Parathyroid adenoma (tissue), 2 donors: ENCODE data around the gene KLF13.

Source experiments
- H2AFZ ChIP-seq: fragments of 300-600 bp; sonication (generic); one replicate; pipeline ENCODE4 v1.7.0; 2017; ENCODE audit warnings: antibody characterized with exemption, mild to moderate bottlenecking
- H3K27ac ChIP-seq: fragments of 300-600 bp; sonication (generic); one replicate; pipeline ENCODE4 v1.7.0; 2017
- H3K27me3 ChIP-seq: fragments of 300-600 bp; sonication (generic); one replicate; pipeline ENCODE4 v1.7.0; 2017; ENCODE audit warnings: low read length; ENCODE audit not compliant: control insufficient read depth, insufficient read depth
- H3K36me3 ChIP-seq: fragments of 300-600 bp; sonication (generic); one replicate; pipeline ENCODE4 v1.7.0; 2017; ENCODE audit warnings: low read length; ENCODE audit not compliant: control insufficient read depth, insufficient read depth
- H3K4me1 ChIP-seq: fragments of 300-600 bp; sonication (generic); one replicate; pipeline ENCODE4 v1.7.0; 2017; ENCODE audit warnings: control low read depth
- H3K4me2 ChIP-seq: fragments of 300-600 bp; sonication (generic); one replicate; pipeline ENCODE4 v1.7.0; 2017; ENCODE audit warnings: low read length
- H3K4me3 ChIP-seq: fragments of 300-600 bp; sonication (generic); one replicate; pipeline ENCODE4 v1.7.0; 2017; ENCODE audit warnings: low read depth, low read length
- H3K79me2 ChIP-seq: fragments of 300-600 bp; sonication (generic); one replicate; pipeline ENCODE4 v1.7.0; 2017; ENCODE audit warnings: control low read depth
- H3K9ac ChIP-seq: fragments of 300-600 bp; sonication (generic); one replicate; pipeline ENCODE4 v1.7.0; 2017; ENCODE audit warnings: mild to moderate bottlenecking
- H3K9me3 ChIP-seq: fragments of 300-600 bp; sonication (generic); one replicate; pipeline ENCODE4 v1.7.0; 2017; ENCODE audit warnings: low read length; ENCODE audit not compliant: control insufficient read depth
- TF ChIP-seq, protein P1 (sequence below): fragments of 300-600 bp; sonication (generic); IDR thresholded peaks from one replicate; pipeline ENCODE4 v1.7.0; 2017; ENCODE audit warnings: antibody characterized with exemption, mild to moderate bottlenecking
- donor health status: primary hyperparathyroidism.

KLF13 gene

DNA sequence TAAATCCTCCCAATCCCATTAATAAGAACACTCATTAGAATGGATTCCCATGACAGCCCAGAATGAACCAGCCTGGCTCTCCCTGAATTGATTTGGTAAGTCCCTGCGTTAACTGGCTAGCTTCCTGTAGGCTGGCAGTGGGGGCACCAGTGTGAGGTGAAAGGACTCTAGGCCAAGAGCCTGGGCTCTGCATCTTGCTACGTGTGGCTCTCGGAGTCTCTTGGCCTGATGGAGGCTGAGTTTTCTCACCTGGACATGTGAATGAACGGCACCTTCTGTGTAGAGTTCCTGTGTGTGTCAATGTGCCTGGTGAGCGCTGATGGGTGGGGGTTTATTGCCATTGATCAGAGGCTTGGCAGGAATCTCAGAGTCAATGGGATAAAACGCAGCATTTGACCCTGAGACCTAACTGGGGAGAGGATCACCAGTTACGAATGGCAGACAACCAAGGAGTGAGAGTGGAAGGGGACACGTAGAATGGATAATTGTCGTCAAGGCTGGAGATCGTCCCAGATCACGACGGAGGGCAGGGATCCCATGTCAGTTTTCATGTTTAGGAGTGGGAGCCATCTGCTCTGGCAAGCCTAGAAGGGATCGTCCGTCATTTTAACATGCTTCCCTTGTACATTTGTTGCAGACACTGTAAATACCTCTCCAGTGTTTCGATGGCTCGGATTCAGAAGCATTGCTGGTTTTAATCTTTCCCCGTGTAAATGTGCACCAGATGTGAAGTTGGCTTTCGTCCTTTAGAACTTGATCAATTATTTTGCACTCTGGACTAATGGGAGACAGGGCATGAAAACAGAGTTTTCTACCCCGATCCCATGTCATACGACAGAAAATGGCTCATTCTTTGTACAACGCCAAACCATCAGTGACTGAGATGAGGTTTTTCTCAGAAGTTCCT, 9.0 kb upstream of the KLF13 start:
- H3K9ac ChIP-seq, result no peak overlapping the region

DNA sequence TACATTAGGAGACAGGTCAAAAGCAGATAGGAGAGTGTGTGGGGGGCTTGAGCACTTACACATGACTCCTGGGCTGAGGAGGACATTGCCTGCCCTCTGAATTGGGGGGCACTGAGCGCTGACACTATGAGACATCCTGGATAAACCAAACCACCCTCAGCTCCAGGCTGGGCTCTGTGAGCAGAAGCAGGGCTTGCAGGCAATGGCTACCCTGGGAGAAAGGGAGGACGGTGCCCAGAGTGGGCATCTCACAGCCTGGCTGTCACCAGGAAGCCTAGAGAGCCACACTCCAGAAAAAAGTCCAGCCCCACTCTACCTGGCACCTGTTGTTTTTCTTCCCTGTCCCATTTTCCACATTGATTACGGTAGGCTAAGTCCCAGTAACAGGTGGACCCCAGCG, 8.2 kb upstream of the KLF13 start:
- Histone ChIP-seq H3K4me2 (no peak overlapping the region), H3K27ac (no peak overlapping the region), H3K9me3 (no peaks in the 10 kb centered on the region), H3K9ac (no peak overlapping the region), H3K4me3 (no peak overlapping the region), H3K79me2 (no peaks in the 10 kb centered on the region), H3K4me1 (no peaks in the 10 kb centered on the region), H3K27me3 (no peaks in the 10 kb centered on the region), H2AFZ (no peak overlapping the region), H3K36me3 (no peaks in the 10 kb centered on the region)
- TF ChIP-seq, protein P1, sequence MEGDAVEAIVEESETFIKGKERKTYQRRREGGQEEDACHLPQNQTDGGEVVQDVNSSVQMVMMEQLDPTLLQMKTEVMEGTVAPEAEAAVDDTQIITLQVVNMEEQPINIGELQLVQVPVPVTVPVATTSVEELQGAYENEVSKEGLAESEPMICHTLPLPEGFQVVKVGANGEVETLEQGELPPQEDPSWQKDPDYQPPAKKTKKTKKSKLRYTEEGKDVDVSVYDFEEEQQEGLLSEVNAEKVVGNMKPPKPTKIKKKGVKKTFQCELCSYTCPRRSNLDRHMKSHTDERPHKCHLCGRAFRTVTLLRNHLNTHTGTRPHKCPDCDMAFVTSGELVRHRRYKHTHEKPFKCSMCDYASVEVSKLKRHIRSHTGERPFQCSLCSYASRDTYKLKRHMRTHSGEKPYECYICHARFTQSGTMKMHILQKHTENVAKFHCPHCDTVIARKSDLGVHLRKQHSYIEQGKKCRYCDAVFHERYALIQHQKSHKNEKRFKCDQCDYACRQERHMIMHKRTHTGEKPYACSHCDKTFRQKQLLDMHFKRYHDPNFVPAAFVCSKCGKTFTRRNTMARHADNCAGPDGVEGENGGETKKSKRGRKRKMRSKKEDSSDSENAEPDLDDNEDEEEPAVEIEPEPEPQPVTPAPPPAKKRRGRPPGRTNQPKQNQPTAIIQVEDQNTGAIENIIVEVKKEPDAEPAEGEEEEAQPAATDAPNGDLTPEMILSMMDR, result no peak

More for the DNA sequence above, 9.0 kb upstream of the KLF13 start:
- TF ChIP-seq, protein P1, result no peak
- no peaks in the 10 kb centered on the region for H3K79me2 ChIP-seq
- no peak overlapping the region for H2AFZ ChIP-seq
- H3K4me2 ChIP-seq, result no peak overlapping the region
- H3K4me1 ChIP-seq, result no peaks in the 10 kb centered on the region
- H3K9me3 ChIP-seq, result no peaks in the 10 kb centered on the region
- no peak overlapping the region for H3K4me3 ChIP-seq
- H3K27ac ChIP-seq, result no peak overlapping the region
- H3K36me3 ChIP-seq, result no peaks in the 10 kb centered on the region
- no peaks in the 10 kb centered on the region for H3K27me3 ChIP-seq

GRCh38 chr15:31320022-31320421, 6.6 kb upstream of the KLF13 start:
- no peak overlapping the region for H2AFZ ChIP-seq
- no peak overlapping the region for H3K4me3 ChIP-seq
- TF ChIP-seq, protein P1, result no peak
- no peaks in the 10 kb centered on the region for H3K4me1 ChIP-seq
- H3K9ac ChIP-seq, result no peak overlapping the region
- H3K27me3 ChIP-seq, result no peaks in the 10 kb centered on the region
- H3K9me3 ChIP-seq, result no peaks in the 10 kb centered on the region
- no peak overlapping the region for H3K4me2 ChIP-seq
- H3K27ac ChIP-seq, result no peak overlapping the region
- no peaks in the 10 kb centered on the region for H3K36me3 ChIP-seq
- no peaks in the 10 kb centered on the region for H3K79me2 ChIP-seq

DNA sequence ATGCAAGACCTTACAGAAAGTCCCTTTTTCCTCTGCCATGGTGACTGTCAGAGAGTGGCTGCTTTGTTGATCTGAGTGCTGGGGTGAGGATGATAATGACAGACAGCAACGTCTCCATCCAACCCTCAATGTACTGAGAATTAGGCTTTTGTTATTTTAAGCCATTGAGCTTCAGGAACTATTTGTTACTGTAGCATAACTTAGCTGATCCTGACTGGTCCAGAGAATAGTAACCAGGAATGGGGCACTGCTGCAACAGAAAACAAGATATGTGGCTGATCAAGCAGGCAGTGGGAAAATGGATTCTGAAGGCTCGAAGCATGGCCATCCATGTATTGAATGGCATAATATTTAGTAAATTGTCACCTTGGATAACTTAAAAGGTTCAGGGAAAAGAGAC, 5.2 kb upstream of the KLF13 start:
- no peaks in the 10 kb centered on the region for H3K27me3 ChIP-seq
- TF ChIP-seq, protein P1, result no peak
- no peak overlapping the region for H2AFZ ChIP-seq
- H3K9ac ChIP-seq, result no peak overlapping the region
- no peak overlapping the region for H3K4me2 ChIP-seq
- H3K4me1 ChIP-seq, result no peaks in the 10 kb centered on the region
- H3K36me3 ChIP-seq, result no peaks in the 10 kb centered on the region
- no peaks in the 10 kb centered on the region for H3K79me2 ChIP-seq
- no peaks in the 10 kb centered on the region for H3K9me3 ChIP-seq
- H3K4me3 ChIP-seq, result no peak overlapping the region
- no peak overlapping the region for H3K27ac ChIP-seq

DNA sequence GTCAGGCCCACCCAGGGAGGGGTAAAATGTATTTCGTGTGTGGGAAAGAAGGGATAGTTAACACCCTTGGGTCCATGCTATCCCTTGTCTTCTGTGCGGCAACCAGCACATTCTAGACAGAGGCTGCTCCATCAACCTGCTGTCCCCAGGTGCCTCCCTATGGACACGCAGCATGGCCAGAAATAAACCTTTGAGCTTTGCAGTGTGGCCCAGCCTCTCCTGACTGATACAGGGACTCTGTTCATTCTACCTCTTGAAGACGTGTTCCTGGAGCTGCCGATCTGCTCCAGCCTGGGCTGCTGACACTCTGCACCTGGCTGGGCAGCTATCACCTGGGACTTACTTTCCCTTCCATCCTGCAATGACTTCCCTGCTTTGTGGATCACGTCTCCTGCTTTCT, 4.1 kb upstream of the KLF13 start:
- Histone ChIP-seq H3K9ac (no peak overlapping the region), H3K27me3 (no peaks in the 10 kb centered on the region), H3K9me3 (no peaks in the 10 kb centered on the region), H3K27ac (no peak overlapping the region), H3K4me2 (no peak overlapping the region), H3K79me2 (no peaks in the 10 kb centered on the region), H2AFZ (no peak overlapping the region), H3K4me3 (no peak overlapping the region), H3K36me3 (no peaks in the 10 kb centered on the region), H3K4me1 (no peaks in the 10 kb centered on the region)
- TF ChIP-seq, protein P1, result no peak
